MCF 10A (cell line): ENCODE results near the gene CSF3. TPM values are rescaled to one million over a fixed set of nuclear protein-coding genes. Genes with fewer than 3 reads are reported as not detected.

Source experiments
- BruUV-seq: library from RNA; stranded (reverse); fragments of 400-500 nt; replicated peaks from 2 replicates; lab custom pipeline; 2021; lab: Mats Ljungman, UMichigan
- CTCF ChIA-PET: fragments of 300-600 bp; sonication (Branson Sonifier 250); formaldehyde crosslinking; extraction: SDS; loops from one replicate; lab custom pipeline; 2021; ENCODE audit warnings: antibody characterized with exemption, inconsistent platforms; lab: Yijun Ruan, JAX
- POLR2A ChIA-PET: fragments of 300-600, 350-650 bp; sonication (Branson Sonifier 250); formaldehyde crosslinking; extraction: SDS; loops from one replicate; lab custom pipeline; 2020; ENCODE audit warnings: antibody characterized with exemption, inconsistent platforms; lab: Yijun Ruan, JAX
- DNase-seq: peaks from one replicate; pipeline ENCODE4 v3.0.0-alpha.2; 2018; ENCODE audit not compliant: unreplicated experiment
- H3K27ac Mint-ChIP-seq: one replicate; pipeline ENCODE4 v1.8.0; 2022; ENCODE audit warnings: mild to moderate bottlenecking, low read depth, mixed read lengths; ENCODE audit not compliant: unreplicated experiment
- H3K27me3 Mint-ChIP-seq: one replicate; pipeline ENCODE4 v1.8.0; 2022; ENCODE audit warnings: mixed read lengths; ENCODE audit not compliant: insufficient read depth, unreplicated experiment
- H3K36me3 Mint-ChIP-seq: one replicate; pipeline ENCODE4 v1.8.0; 2022; ENCODE audit warnings: mild to moderate bottlenecking, moderate library complexity, mixed read lengths; ENCODE audit not compliant: insufficient read depth, unreplicated experiment
- H3K4me1 Mint-ChIP-seq: one replicate; pipeline ENCODE4 v1.8.0; 2022; ENCODE audit warnings: mixed read lengths; ENCODE audit not compliant: insufficient read depth, unreplicated experiment
- H3K4me3 Mint-ChIP-seq: one replicate; pipeline ENCODE4 v1.8.0; 2022; ENCODE audit warnings: mild to moderate bottlenecking, moderate library complexity, mixed read lengths; ENCODE audit not compliant: unreplicated experiment
- H3K9me3 Mint-ChIP-seq: one replicate; pipeline ENCODE4 v1.8.0; 2022; ENCODE audit warnings: mixed read lengths; ENCODE audit not compliant: unreplicated experiment
- CTCF ChIP-seq: fragments of 200-600 bp; IDR thresholded peaks from one replicate; pipeline ENCODE4 v1.8.0; 2022; ENCODE audit warnings: antibody characterized with exemption, mild to moderate bottlenecking; ENCODE audit not compliant: unreplicated experiment
- intact Hi-C: fragments of 100-400 bp; cut with micrococcal nuclease; formaldehyde crosslinking; loops from 2 replicates; pipeline ENCODE4 v1.14.1; 2022
- total RNA-seq: library from RNA; stranded (reverse); gene quantifications from 2 replicates; pipeline ENCODE4 v1.2.3, GENCODE V29; 2022

The CSF3 gene
- total RNA-seq, 1 experiment from 2014 or later, result 17.1 TPM

GRCh38 chr17:40058186-40058784, 43.0 kb downstream of the CSF3 start:
- BruUV-seq, result no TSS peak
- no peak overlapping the region for H3K27ac Mint-ChIP-seq
- peaks cover 3% of the 10 kb centered on the region for H3K36me3 Mint-ChIP-seq
- H3K9me3 Mint-ChIP-seq, result no peaks in the 10 kb centered on the region
- no peak for DNase-seq
- peaks cover 13% of the 10 kb centered on the region for H3K4me1 Mint-ChIP-seq
- intact Hi-C loops, result no loop called here
- H3K27me3 Mint-ChIP-seq, result no peaks in the 10 kb centered on the region
- H3K4me3 Mint-ChIP-seq, result no peak overlapping the region
- POLR2A ChIA-PET, result interaction anchor here (0.6 to 2.2 kb wide), 5 partner anchors 11 to 233 kb away, joined by 3 to 6 read pairs (median 3); partner anchors contain the start of gene NR1D1
- CTCF ChIA-PET, result interaction anchor here (1.2 to 12.2 kb wide), 2 partner anchors 17 to 28 kb away, joined by 5 to 131 read pairs; no protein-coding TSS in a partner anchor
- no peak for TF ChIP-seq CTCF

- Mint-ChIP-seq H3K4me1 (peaks cover 17% of the 10 kb centered on the region), H3K36me3 (no peaks in the 10 kb centered on the region), H3K27me3 (no peaks in the 10 kb centered on the region), H3K27ac (no peak overlapping the region), H3K9me3 (no peaks in the 10 kb centered on the region), H3K4me3 (no peak overlapping the region)
- TF ChIP-seq CTCF, result no peak
- CTCF ChIA-PET, result interaction anchor here (0.7 to 12.2 kb wide), 3 partner anchors 16 to 557 kb away, joined by 3 to 131 read pairs (median 75); no protein-coding TSS in a partner anchor
- no peak for DNase-seq
- intact Hi-C loops, result no loop called here
- no TSS peak for BruUV-seq
- POLR2A ChIA-PET, result interaction anchor here (0.6 to 2.2 kb wide), 5 partner anchors 10 to 232 kb away, joined by 3 to 6 read pairs (median 3); partner anchors contain the start of gene NR1D1
These were observed 43.6 kb downstream of the CSF3 start for GRCh38 chr17:40058865-40059264.

GRCh38 chr17:40059729-40060475, 44.7 kb downstream of the CSF3 start:
- DNase-seq, result no peak
- Mint-ChIP-seq H3K4me3 (no peak overlapping the region), H3K9me3 (no peaks in the 10 kb centered on the region), H3K4me1 (peaks cover 25% of the 10 kb centered on the region), H3K27ac (no peak overlapping the region), H3K36me3 (no peaks in the 10 kb centered on the region), H3K27me3 (no peaks in the 10 kb centered on the region)
- no TSS peak for BruUV-seq
- intact Hi-C loops, result no loop called here
- POLR2A ChIA-PET, result interaction anchor here (0.6 to 2.8 kb wide), 6 partner anchors 12 to 83 kb away, joined by 3 to 7 read pairs (median 4); partner anchors contain the start of genes CASC3 and NR1D1
- TF ChIP-seq CTCF, result no peak
- CTCF ChIA-PET, result interaction anchor here (1.1 to 12.2 kb wide), 4 partner anchors 15 to 52 kb away, joined by 3 to 131 read pairs (median 40); no protein-coding TSS in a partner anchor
